ENCODE measurements around the gene SHISA5. TPM values are rescaled to one million over a fixed set of nuclear protein-coding genes. Genes with fewer than 3 reads are reported as not detected.
"Not testable (repeated sequence)": the region's sequence is repeated elsewhere in the genome, so short reads cannot be mapped to it uniquely, and the experiment has no call there.

Gene SHISA5
- total RNA-seq, 1 experiment from 2014 or later: 226 TPM

- POLR2A ChIA-PET: interaction anchor here (0.5 to 0.6 kb wide), 3 partner anchors 11 to 46 kb away, joined by 3 to 12 read pairs (median 11); partner anchors contain the start of gene ATRIP
- CTCF ChIA-PET: no interaction called here
- H3K9me3 Mint-ChIP-seq (ENCODE audit: unreplicated experiment): no peaks in the 10 kb centered on the region
- Histone ChIP-seq H3K36me3 (ENCODE audit: control insufficient read depth, insufficient read depth, low read length) (no peaks in the 10 kb centered on the region), H3K4me3 (ENCODE audit: low read depth, low read length) (no peak overlapping the region), H3K4me1 (peaks cover 7% of the 10 kb centered on the region; the same call in 1 of the 2 replicates), H3K27me3 (replicated peaks; ENCODE audit: control insufficient read depth, insufficient read depth, low read length) (no peaks in the 10 kb centered on the region), H3K9me3 (no peaks in the 10 kb centered on the region)
- intact Hi-C loops (cut with micrococcal nuclease; ENCODE audit: unreplicated experiment): no loop called here
- H3K27ac Mint-ChIP-seq (ENCODE audit: unreplicated experiment): no peak overlapping the region
- H3K27me3 Mint-ChIP-seq (ENCODE audit: insufficient read depth, unreplicated experiment): no peaks in the 10 kb centered on the region
- no peak for TF ChIP-seq CTCF (IDR thresholded peaks at IDR 0.05; ENCODE audit: insufficient read depth in 1 of 2, low read depth in 1 of 2, low read length in 1 of 2, severe bottlenecking in 1 of 2, unreplicated experiment in 1 of 2)
- peaks cover 3% of the 10 kb centered on the region for H3K36me3 Mint-ChIP-seq (ENCODE audit: insufficient read depth, unreplicated experiment)
- BruUV-seq (replicated peaks): no TSS peak
- no peaks in the 10 kb centered on the region for H3K4me1 Mint-ChIP-seq (ENCODE audit: low read depth, unreplicated experiment)
- no peak overlapping the region for H3K4me3 Mint-ChIP-seq (ENCODE audit: unreplicated experiment)
- no peak for DNase-seq
Observed at GRCh38 chr3:48492461-48493202, 11.3 kb downstream of the SHISA5 start.

GRCh38 chr3:48486952-48487351 lies 17.0 kb downstream of the SHISA5 start:
- CTCF ChIA-PET: no interaction called here
- no peaks in the 10 kb centered on the region for H3K36me3 Mint-ChIP-seq (ENCODE audit: insufficient read depth, unreplicated experiment)
- H3K9me3 Mint-ChIP-seq (ENCODE audit: unreplicated experiment): no peaks in the 10 kb centered on the region
- Histone ChIP-seq H3K36me3 (ENCODE audit: control insufficient read depth, insufficient read depth, low read length) (no peaks in the 10 kb centered on the region), H3K27me3 (replicated peaks; ENCODE audit: control insufficient read depth, insufficient read depth, low read length) (no peaks in the 10 kb centered on the region), H3K9me3 (no peaks in the 10 kb centered on the region), H3K4me3 (ENCODE audit: low read depth, low read length) (no peak overlapping the region), H3K4me1 (no peaks in the 10 kb centered on the region)
- H3K4me3 Mint-ChIP-seq (ENCODE audit: unreplicated experiment): no peak overlapping the region
- DNase-seq: no peak
- TF ChIP-seq CTCF (IDR thresholded peaks at IDR 0.05; ENCODE audit: insufficient read depth in 1 of 2, low read depth in 1 of 2, low read length in 1 of 2, severe bottlenecking in 1 of 2, unreplicated experiment in 1 of 2): no peak
- intact Hi-C loops (cut with micrococcal nuclease; ENCODE audit: unreplicated experiment): no loop called here
- H3K4me1 Mint-ChIP-seq (ENCODE audit: low read depth, unreplicated experiment): no peaks in the 10 kb centered on the region
- H3K27me3 Mint-ChIP-seq (ENCODE audit: insufficient read depth, unreplicated experiment): no peaks in the 10 kb centered on the region
- POLR2A ChIA-PET: no interaction called here
- no TSS peak for BruUV-seq (replicated peaks)
- H3K27ac Mint-ChIP-seq (ENCODE audit: unreplicated experiment): no peak overlapping the region

GRCh38 chr3:48482822-48483221 lies 21.2 kb downstream of the SHISA5 start:
- H3K9me3 Mint-ChIP-seq (ENCODE audit: unreplicated experiment); H3K4me3 ChIP-seq (ENCODE audit: low read depth, low read length); H3K4me1 Mint-ChIP-seq (ENCODE audit: low read depth, unreplicated experiment); H3K36me3 Mint-ChIP-seq (ENCODE audit: insufficient read depth, unreplicated experiment); H3K4me1 ChIP-seq; H3K36me3 ChIP-seq (ENCODE audit: control insufficient read depth, insufficient read depth, low read length); H3K27me3 Mint-ChIP-seq (ENCODE audit: insufficient read depth, unreplicated experiment); H3K9me3 ChIP-seq; BruUV-seq (replicated peaks); H3K27ac Mint-ChIP-seq (ENCODE audit: unreplicated experiment); intact Hi-C loops (cut with micrococcal nuclease; ENCODE audit: unreplicated experiment); DNase-seq; POLR2A ChIA-PET; H3K4me3 Mint-ChIP-seq (ENCODE audit: unreplicated experiment); H3K27me3 ChIP-seq (replicated peaks; ENCODE audit: control insufficient read depth, insufficient read depth, low read length): not testable (repeated sequence)
- CTCF ChIA-PET: interaction anchor here (1.2 kb wide), 1 partner anchor 9 kb away, joined by 5 read pairs; no protein-coding TSS in a partner anchor

- H3K27me3 Mint-ChIP-seq (ENCODE audit: insufficient read depth, unreplicated experiment); H3K9me3 ChIP-seq; H3K27ac Mint-ChIP-seq (ENCODE audit: unreplicated experiment); H3K4me3 Mint-ChIP-seq (ENCODE audit: unreplicated experiment); H3K36me3 ChIP-seq (ENCODE audit: control insufficient read depth, insufficient read depth, low read length); H3K4me1 Mint-ChIP-seq (ENCODE audit: low read depth, unreplicated experiment); H3K27me3 ChIP-seq (replicated peaks; ENCODE audit: control insufficient read depth, insufficient read depth, low read length); DNase-seq; CTCF ChIA-PET; BruUV-seq (replicated peaks); H3K4me3 ChIP-seq (ENCODE audit: low read depth, low read length); H3K36me3 Mint-ChIP-seq (ENCODE audit: insufficient read depth, unreplicated experiment); intact Hi-C loops (cut with micrococcal nuclease; ENCODE audit: unreplicated experiment); H3K9me3 Mint-ChIP-seq (ENCODE audit: unreplicated experiment); H3K4me1 ChIP-seq; POLR2A ChIA-PET: not testable (repeated sequence)
Observed at GRCh38 chr3:48480891-48481290, 23.1 kb downstream of the SHISA5 start.
